Osteocyte (in vitro differentiated cells): ENCODE measurements around the gene MOG. TPM values are rescaled to one million over a fixed set of nuclear protein-coding genes. Genes with fewer than 3 reads are reported as not detected.

Experiments used
- DNase-seq: peaks from one replicate; pipeline ENCODE4 v3.0.0; 2021; ENCODE audit warnings: mixed read lengths; ENCODE audit not compliant: unreplicated experiment; ENCODE audit errors: extremely low spot score
- H3K27ac Mint-ChIP-seq: one replicate; pipeline ENCODE4 v1.8.0; 2021; ENCODE audit warnings: mild to moderate bottlenecking, mixed read lengths; ENCODE audit not compliant: unreplicated experiment
- H3K27me3 Mint-ChIP-seq: one replicate; pipeline ENCODE4 v1.8.0; 2021; ENCODE audit warnings: mixed read lengths; ENCODE audit not compliant: unreplicated experiment
- H3K36me3 Mint-ChIP-seq: one replicate; pipeline ENCODE4 v1.8.0; 2021; ENCODE audit warnings: mixed read lengths; ENCODE audit not compliant: unreplicated experiment
- H3K4me1 Mint-ChIP-seq: one replicate; pipeline ENCODE4 v1.8.0; 2021; ENCODE audit warnings: mixed read lengths; ENCODE audit not compliant: unreplicated experiment
- H3K4me3 Mint-ChIP-seq: one replicate; pipeline ENCODE4 v1.8.0; 2021; ENCODE audit warnings: mild to moderate bottlenecking, moderate library complexity, mixed read lengths; ENCODE audit not compliant: unreplicated experiment
- H3K9me3 Mint-ChIP-seq: one replicate; pipeline ENCODE4 v1.8.0; 2021; ENCODE audit warnings: mixed read lengths; ENCODE audit not compliant: unreplicated experiment
- CTCF ChIP-seq: fragments of 200-600 bp; sonication (generic); IDR thresholded peaks from 2 replicates; pipeline ENCODE4 v1.5.0; 2021; ENCODE audit warnings: antibody characterized with exemption, mild to moderate bottlenecking, moderate library complexity
- total RNA-seq: library from RNA; stranded (reverse); gene quantifications from 2 replicates; pipeline ENCODE4 v1.2.1, GENCODE V29; 2021

The MOG gene
- total RNA-seq, 1 donor from 2014 or later, result not detected

GRCh38 chr6:29631860-29632731 is 24.8 kb upstream of the MOG start:
- no peak for TF ChIP-seq CTCF
- peak; percentile 88 for DNase-seq
- H3K4me1 Mint-ChIP-seq, result peaks cover 45% of the 10 kb centered on the region
- no peaks in the 10 kb centered on the region for H3K9me3 Mint-ChIP-seq
- H3K4me3 Mint-ChIP-seq, result peak overlapping the region; percentile 93
- H3K27me3 Mint-ChIP-seq, result no peaks in the 10 kb centered on the region
- H3K36me3 Mint-ChIP-seq, result no peaks in the 10 kb centered on the region
- H3K27ac Mint-ChIP-seq, result peak overlapping the region; percentile 74

DNA sequence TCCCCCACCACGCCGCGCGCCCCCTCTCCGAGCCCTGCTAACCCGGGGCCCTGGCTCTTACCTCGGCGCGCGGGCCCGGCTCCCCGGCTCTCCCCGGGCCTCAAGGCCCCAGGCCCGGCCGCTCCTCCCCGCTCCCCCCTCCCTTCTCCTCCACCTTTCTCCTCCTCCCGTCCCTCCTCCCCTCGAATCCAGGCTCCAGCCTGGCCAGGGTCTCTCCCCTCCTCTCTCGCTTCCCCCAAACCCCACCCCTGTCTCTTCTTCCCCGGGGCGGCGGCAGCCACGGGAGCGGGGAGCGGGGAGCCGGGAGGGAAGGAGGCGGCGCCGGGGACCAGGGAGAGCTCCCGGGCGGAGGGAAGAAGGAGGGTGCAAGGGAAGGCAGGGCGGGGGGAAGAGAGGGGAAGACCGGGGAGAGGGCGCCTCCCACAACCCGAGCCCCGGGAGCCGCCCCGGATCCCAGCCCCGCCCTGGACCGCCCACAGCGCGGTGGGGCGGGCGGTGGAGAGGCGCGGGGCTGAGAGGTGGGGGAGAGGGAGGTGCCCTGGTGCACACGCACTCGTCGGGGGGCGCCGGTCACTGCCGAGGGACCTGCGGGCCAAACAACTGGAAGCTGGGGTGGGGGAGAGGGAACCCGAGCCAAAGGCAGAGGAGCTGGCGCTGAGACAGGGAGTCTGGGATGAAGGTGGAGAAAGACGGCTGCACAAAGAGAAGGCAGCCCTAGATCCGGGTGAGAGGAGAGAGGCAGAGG is 23.9 kb upstream of the MOG start, which contains the start of gene GABBR1:
Gene GABBR1, minus strand, starts transcription at position 395 of the 745 bp plus-strand sequence. CDS start 798 bp downstream, outside the sequence.
- peaks cover 44% of the 10 kb centered on the region for H3K4me1 Mint-ChIP-seq
- H3K9me3 Mint-ChIP-seq, result no peaks in the 10 kb centered on the region
- no peaks in the 10 kb centered on the region for H3K36me3 Mint-ChIP-seq
- H3K4me3 Mint-ChIP-seq, result peak within 1 kb of the TSS; percentile 93
- peak within 1 kb of the TSS; percentile 74 for H3K27ac Mint-ChIP-seq
- DNase-seq, result peak; percentile 96
- TF ChIP-seq CTCF, result no peak
- peaks cover 2% of the 10 kb centered on the region for H3K27me3 Mint-ChIP-seq

GRCh38 chr6:29633534-29633905 is 23.4 kb upstream of the MOG start:
- peak overlapping the region; percentile 46 for H3K27ac Mint-ChIP-seq
- no peak for DNase-seq
- peak overlapping the region; percentile 93 for H3K4me3 Mint-ChIP-seq
- H3K36me3 Mint-ChIP-seq, result no peaks in the 10 kb centered on the region
- no peak for TF ChIP-seq CTCF
- no peaks in the 10 kb centered on the region for H3K9me3 Mint-ChIP-seq
- H3K4me1 Mint-ChIP-seq, result peaks cover 44% of the 10 kb centered on the region
- H3K27me3 Mint-ChIP-seq, result peaks cover 5% of the 10 kb centered on the region

DNA sequence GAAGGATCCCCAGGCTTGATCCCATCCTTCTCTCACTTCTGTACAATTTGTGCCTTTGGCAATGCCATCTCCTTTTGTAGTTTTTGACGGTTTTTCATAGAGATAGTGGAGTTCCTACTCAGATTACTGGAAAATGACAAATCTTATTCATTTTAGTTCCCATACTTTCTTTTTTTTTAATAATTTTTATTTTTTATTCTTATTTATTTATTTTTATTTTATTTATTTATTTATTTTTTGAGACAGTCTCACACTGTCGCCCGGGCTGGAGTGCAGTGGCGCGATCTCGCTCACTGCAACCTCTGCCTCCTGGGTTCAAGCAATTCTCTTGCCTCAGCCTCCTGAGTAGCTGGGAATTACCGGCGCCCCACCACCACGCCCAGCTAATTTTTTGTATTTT is 19.6 kb upstream of the MOG start:
- Mint-ChIP-seq H3K27ac (no peak overlapping the region), H3K4me3 (no peak overlapping the region), H3K4me1 (peaks cover 7% of the 10 kb centered on the region), H3K36me3 (no peaks in the 10 kb centered on the region), H3K9me3 (no peaks in the 10 kb centered on the region), H3K27me3 (peaks cover 8% of the 10 kb centered on the region)
- no peak for TF ChIP-seq CTCF
- DNase-seq, result no peak
